K562 (cell line): ENCODE data around the gene ADGRB3. TPM values are rescaled to one million over a fixed set of nuclear protein-coding genes. Genes with fewer than 3 reads are reported as not detected.

Source experiments
- ATAC-seq: fragments of 200-7000 bp; cut with Tn5 transposase; 3 replicates; pipeline ENCODE4 v1.9.1; 2020; ENCODE audit warnings: moderate library complexity
- BruUV-seq: library from RNA; stranded (reverse); fragments of 400-500 nt; replicated peaks from 2 replicates; lab custom pipeline; 2021; lab: Mats Ljungman, UMichigan
- CTCF ChIA-PET: fragments of 300-600 bp; formaldehyde crosslinking; extraction: SDS; loops from one replicate; lab custom pipeline; 2021; ENCODE audit warnings: low intra/inter-chr PET ratio; lab: Yijun Ruan, JAX
- POLR2A ChIA-PET: fragments of 300-600, 350-650 bp; sonication (Branson Sonifier 250); formaldehyde crosslinking; extraction: SDS; loops from one replicate; lab custom pipeline; 2021; ENCODE audit warnings: antibody characterized with exemption, inconsistent platforms; lab: Yijun Ruan, JAX
- DNase-seq, 4 experiments: peaks; one replicate each; pipeline versions ENCODE4 v3.0.0 to v3.0.0-alpha.2; 2011 to 2018; ENCODE audit warnings: low spot score in 3 of 4, mixed read lengths in 3 of 4; ENCODE audit errors: extremely low read depth in 1 of 4
- FAIRE-seq: peaks from 2 replicates; lab custom pipeline; 2011; peaks lifted over from hg19 to GRCh38; lab: Jason Lieb, UNC
- H2AFZ ChIP-seq: 2 replicates; pipeline ENCODE4 v1.6.0; 2011; ENCODE audit warnings: low read depth, low read length, control low read depth, inconsistent platforms
- H3K27ac ChIP-seq: fragments of 200-600 bp; 3 replicates; pipeline ENCODE4 v1.8.0; 2011; ENCODE audit warnings: low read depth, mild to moderate bottlenecking, control low read depth, inconsistent platforms, low read length, moderate library complexity, mixed read lengths; ENCODE audit errors: extremely low read depth
- H3K27me3 ChIP-seq, 2 experiments: fragments of 300-600 bp in 1 of 2; 2 replicates in 1 of 2; 3 replicates in 1 of 2; pipeline versions ENCODE4 v1.6.0 to v1.8.0; 2011; ENCODE audit warnings: inconsistent platforms in 2 of 2, low read length in 2 of 2, mild to moderate bottlenecking in 1 of 2, mixed read lengths in 1 of 2, moderate library complexity in 1 of 2; ENCODE audit not compliant: control insufficient read depth in 2 of 2, insufficient read depth in 2 of 2
- H3K36me3 ChIP-seq: fragments of 300-600 bp; 3 replicates; pipeline ENCODE4 v1.8.0; 2011; ENCODE audit warnings: mild to moderate bottlenecking, low read length, inconsistent platforms; ENCODE audit not compliant: control insufficient read depth, insufficient read depth
- H3K4me1 ChIP-seq, 2 experiments: fragments of 200-600 bp in 1 of 2; replicated peaks in 1 of 2; 2 replicates in 1 of 2; 3 replicates in 1 of 2; pipeline versions ENCODE4 v1.5.1 to v1.8.0; 2011; ENCODE audit warnings: inconsistent platforms in 2 of 2, low read length in 2 of 2, mild to moderate bottlenecking in 1 of 2, mixed read lengths in 1 of 2, moderate library complexity in 1 of 2; ENCODE audit not compliant: control insufficient read depth in 2 of 2, insufficient read depth in 2 of 2
- H3K4me2 ChIP-seq: 2 replicates; pipeline ENCODE4 v1.6.1; 2011; ENCODE audit warnings: low read length, control low read depth, inconsistent platforms, mixed read lengths; ENCODE audit not compliant: insufficient read depth
- H3K4me3 ChIP-seq: fragments of 200-600 bp; sonication (generic), shearing (Covaris generic); 2 replicates; pipeline ENCODE4 v1.5.1; 2016; ENCODE audit warnings: control low read depth, inconsistent platforms
- H3K79me2 ChIP-seq: fragments of 200-600 bp; 3 replicates; pipeline ENCODE4 v1.8.0; 2011; ENCODE audit warnings: low read length, inconsistent platforms; ENCODE audit not compliant: control insufficient read depth, insufficient read depth
- H3K9ac ChIP-seq, 2 experiments: 2 replicates each; pipeline versions ENCODE4 v1.6.0 to v1.6.1; 2011; ENCODE audit warnings: low read depth in 2 of 2, low read length in 2 of 2, control low read depth in 1 of 2, inconsistent platforms in 1 of 2, mild to moderate bottlenecking in 1 of 2, mixed read lengths in 1 of 2; ENCODE audit not compliant: insufficient read depth in 1 of 2
- H3K9me1 ChIP-seq: one replicate; pipeline ENCODE4 v1.6.0; 2011; ENCODE audit warnings: inconsistent platforms, mild to moderate bottlenecking, low read length, moderate library complexity; ENCODE audit not compliant: control insufficient read depth, insufficient read depth
- H3K9me3 ChIP-seq: replicated peaks from 2 replicates; pipeline ENCODE4 v1.5.1; 2011; ENCODE audit warnings: low read depth, low read length, inconsistent platforms; ENCODE audit not compliant: control insufficient read depth, insufficient read depth
- H4K20me1 ChIP-seq: replicated peaks from 2 replicates; pipeline ENCODE4 v1.6.1; 2011; ENCODE audit warnings: low read length, inconsistent platforms, mixed read lengths; ENCODE audit not compliant: control insufficient read depth, insufficient read depth
- AFF4 ChIP-seq: sonication (generic); formaldehyde crosslinking; IDR thresholded peaks from 2 replicates; pipeline ENCODE4 v1.8.0; 2023; ENCODE audit warnings: mild to moderate bottlenecking, missing genetic modification reagents
- FOXJ2 ChIP-seq: fragments of 200-800 bp; sonication (Bioruptor generic); IDR thresholded peaks from 2 replicates; pipeline ENCODE4 v1.6.1; 2016; ENCODE audit warnings: missing genetic modification characterization, missing compliant biosample characterization
- HBP1 ChIP-seq: fragments of 450-650 bp; formaldehyde crosslinking; IDR thresholded peaks from 2 replicates; pipeline ENCODE4 v1.4.0; 2022; ENCODE audit warnings: missing genetic modification characterization
- NRF1 ChIP-seq, 2 experiments: fragments of 450-650 bp; IDR thresholded peaks in 1 of 2; conservative IDR thresholded peaks in 1 of 2; 2 replicates each; pipeline ENCODE4 v1.6.1; 2014; ENCODE audit warnings: mild to moderate bottlenecking in 2 of 2
- PURB ChIP-seq: sonication (generic); formaldehyde crosslinking; IDR thresholded peaks from 2 replicates; pipeline ENCODE4 v1.9.0; 2021; ENCODE audit warnings: low read depth, mild to moderate bottlenecking, missing genetic modification reagents
- SMARCC2 ChIP-seq: fragments of 450-650 bp; IDR thresholded peaks from 2 replicates; pipeline ENCODE4 v1.6.1; 2017; ENCODE audit warnings: antibody characterized with exemption, moderate library complexity, mild to moderate bottlenecking, low read depth
- ZNF76 ChIP-seq: fragments of 250-450 bp; sonication (Bioruptor Pico); IDR thresholded peaks from 2 replicates; pipeline ENCODE4 v1.4.0; 2020; ENCODE audit warnings: mild to moderate bottlenecking, moderate library complexity, borderline replicate concordance
- WGBS: fragments of 100-300 bp; shearing (Covaris generic); methylation state at CpG from one replicate; pipeline ENCODE4 v1.1.6; 2016; ENCODE audit warnings: low coverage, mixed read lengths; ENCODE audit not compliant: insufficient coverage; ENCODE audit errors: missing lambda C conversion rate; 5-methylcytosine and 5-hydroxymethylcytosine counted together
- in situ Hi-C: fragments of 300-500 bp; cut with MboI; formaldehyde crosslinking; loops from 4 replicates; pipeline ENCODE4 v1.15.0; 2018; ENCODE audit warnings: inconsistent platforms, mixed read lengths
- intact Hi-C: fragments of 100-400 bp; cut with micrococcal nuclease; formaldehyde crosslinking; loops from 2 replicates; pipeline ENCODE4 v1.14.2; 2022
- polyA plus RNA-seq, 8 experiments: library from polyadenylated mRNA; depleted of rRNA in 4 of 8; stranded (reverse) in 5 of 8; unstranded in 3 of 8; fragments of >200 nt; fragmentation: Nextera tagmentation in 2 of 8; fragmentation: Illumina TruSeq in 1 of 8; extraction: Ambion mirVana in 2 of 8; extraction: Trizol in 1 of 8; gene quantifications; 2 replicates each; pipeline versions ENCODE4 v1.2.1 to v1.2.3, GENCODE V29; 2011 to 2014; ENCODE audit warnings: inconsistent platforms in 1 of 8, missing spikeins in 1 of 8
- total RNA-seq, 7 experiments: library from RNA; depleted of rRNA in 6 of 7; stranded (reverse); fragments of >200 nt in 6 of 7; fragmentation: Illumina TruSeq in 2 of 7; extraction: Trizol in 2 of 7; gene quantifications; 2 replicates each; pipeline versions ENCODE4 v1.2.1 to v1.2.3, GENCODE V29; 2011 to 2021; ENCODE audit warnings: low replicate concordance in 1 of 7

The ADGRB3 gene
- total and polyA plus RNA-seq, 9 of the 15 experiments (the other 6 are each of a cell fraction or from before 2014, with no cell fraction given) = 0.90 to 7.8 (median 2.4) TPM

- Histone ChIP-seq H3K4me2 (no peak overlapping the region), H3K9me1 (no peaks in the 10 kb centered on the region), H3K27ac (no peak overlapping the region), H3K79me2 (no peaks in the 10 kb centered on the region), H3K4me3 (no peak overlapping the region), H3K9me3 (no peaks in the 10 kb centered on the region), H3K27me3 (no peaks in the 10 kb centered on the region), H2AFZ (no peak overlapping the region), H3K4me1 (no peaks in the 10 kb centered on the region), H4K20me1 (no peaks in the 10 kb centered on the region), H3K36me3 (no peaks in the 10 kb centered on the region), H3K9ac (no peak overlapping the region)
- POLR2A ChIA-PET = interaction anchor here (1.2 kb wide), 1 partner anchor 14 kb away, joined by 3 read pairs; no protein-coding TSS in a partner anchor
- WGBS = 0% methylated on average over 6 of the region's 7 CpGs
- ATAC-seq = no peak
- in situ Hi-C loops = no loop called here
- CTCF ChIA-PET = interaction anchor here (0.6 kb wide), 1 partner anchor 1888 kb away, joined by 3 read pairs; no protein-coding TSS in a partner anchor
- intact Hi-C loops = no loop called here
- DNase-seq = no peak
- no peak for FAIRE-seq
- no TSS peak for BruUV-seq
- TF ChIP-seq NRF1 (conservative IDR thresholded peaks at IDR 0.05 in 1 of 2, IDR thresholded peaks at IDR 0.05 in 1 of 2) (no peak), PURB (CRISPR knock-in tag) (no peak), ZNF76 (no peak), SMARCC2 (no peak), AFF4 (no peak), FOXJ2 (tag) (no peak), HBP1 (CRISPR knock-in tag) (no peak)
These were observed 545.4 kb downstream of the ADGRB3 start for GRCh38 chr6:69180361-69181067.
